Activated CD4-positive, alpha-beta T cell treated with anti-CD3 and anti-CD28 coated beads, Interleukin-2, amount 10 ng/mL, durations not matched to agents 7 days and 5 days (primary cell): ENCODE measurements around the gene LYVE1. TPM values are rescaled to one million over a fixed set of nuclear protein-coding genes. Genes with fewer than 3 reads are reported as not detected.

Experiments used
- CTCF ChIA-PET: fragments of 350-600 bp; sonication (Branson Sonifier 250); formaldehyde crosslinking; loops from one replicate; lab custom pipeline; 2021; ENCODE audit warnings: antibody characterized with exemption; lab: Charles Lee
- POLR2A ChIA-PET: fragments of 350-600 bp; sonication (Branson Sonifier 250); formaldehyde crosslinking; loops from one replicate; lab custom pipeline; 2021; ENCODE audit warnings: antibody characterized with exemption; lab: Charles Lee
- DNase-seq: peaks from one replicate; pipeline ENCODE4 v3.0.0-alpha.2; 2020
- H3K27ac Mint-ChIP-seq: one replicate; pipeline ENCODE4 v1.8.0; 2021; ENCODE audit warnings: mild to moderate bottlenecking, moderate library complexity, mixed read lengths
- H3K27me3 Mint-ChIP-seq: one replicate; pipeline ENCODE4 v1.8.0; 2021; ENCODE audit warnings: mixed read lengths
- H3K36me3 Mint-ChIP-seq: one replicate; pipeline ENCODE4 v1.8.0; 2021; ENCODE audit warnings: low read depth, mixed read lengths
- H3K4me1 Mint-ChIP-seq: one replicate; pipeline ENCODE4 v1.8.0; 2021; ENCODE audit warnings: mixed read lengths
- H3K4me3 Mint-ChIP-seq: one replicate; pipeline ENCODE4 v1.8.0; 2021; ENCODE audit warnings: mild to moderate bottlenecking, moderate library complexity, mixed read lengths
- H3K9me3 Mint-ChIP-seq: one replicate; pipeline ENCODE4 v1.8.0; 2021; ENCODE audit warnings: mixed read lengths
- total RNA-seq, 2 experiments: library from RNA; stranded (reverse); gene quantifications; one replicate each; pipeline ENCODE4 v1.2.3, GENCODE V29; 2021

Gene LYVE1
- total RNA-seq, 2 experiments from 2014 or later, result not detected

- Mint-ChIP-seq H3K9me3 (no peaks in the 10 kb centered on the region), H3K4me1 (peaks cover 7% of the 10 kb centered on the region), H3K27ac (no peak overlapping the region), H3K4me3 (no peak overlapping the region), H3K27me3 (no peaks in the 10 kb centered on the region), H3K36me3 (peaks cover 7% of the 10 kb centered on the region)
- no peak for DNase-seq
- CTCF ChIA-PET, result interaction anchor here (0.6 to 1.2 kb wide), 2 partner anchors 19 to 30 kb away, joined by 3 to 4 read pairs; partner anchors contain the start of gene RNF141
- POLR2A ChIA-PET, result no interaction called here
These were observed 57.3 kb downstream of the LYVE1 start for GRCh38 chr11:10511181-10511621.

Other genes with a start within 250 kb of the LYVE1 start
- 10 to 100 TPM; 20.3 to 20.8 TPM for gene AMPD3, start 113.4 kb downstream of the LYVE1 start, total RNA-seq
- 10 to 100 TPM; 10.3 to 11.6 TPM for gene RNF141, start 27.5 kb downstream of the LYVE1 start, total RNA-seq
- not detected for gene IRAG1, start 125.1 kb upstream of the LYVE1 start, total RNA-seq
- gene CTR9, start 182.6 kb upstream of the LYVE1 start, total RNA-seq, result 10 to 100 TPM; 45.3 to 47.0 TPM
- gene EIF4G2, start 240.3 kb upstream of the LYVE1 start, total RNA-seq, result 100 to 1,000 TPM; 650 to 817 TPM